ENCODE measurements around the gene ZNF384.
"Not testable (repeated sequence)": the region's sequence is repeated elsewhere in the genome, so short reads cannot be mapped to it uniquely, and the experiment has no call there.

Gene ZNF384

DNA sequence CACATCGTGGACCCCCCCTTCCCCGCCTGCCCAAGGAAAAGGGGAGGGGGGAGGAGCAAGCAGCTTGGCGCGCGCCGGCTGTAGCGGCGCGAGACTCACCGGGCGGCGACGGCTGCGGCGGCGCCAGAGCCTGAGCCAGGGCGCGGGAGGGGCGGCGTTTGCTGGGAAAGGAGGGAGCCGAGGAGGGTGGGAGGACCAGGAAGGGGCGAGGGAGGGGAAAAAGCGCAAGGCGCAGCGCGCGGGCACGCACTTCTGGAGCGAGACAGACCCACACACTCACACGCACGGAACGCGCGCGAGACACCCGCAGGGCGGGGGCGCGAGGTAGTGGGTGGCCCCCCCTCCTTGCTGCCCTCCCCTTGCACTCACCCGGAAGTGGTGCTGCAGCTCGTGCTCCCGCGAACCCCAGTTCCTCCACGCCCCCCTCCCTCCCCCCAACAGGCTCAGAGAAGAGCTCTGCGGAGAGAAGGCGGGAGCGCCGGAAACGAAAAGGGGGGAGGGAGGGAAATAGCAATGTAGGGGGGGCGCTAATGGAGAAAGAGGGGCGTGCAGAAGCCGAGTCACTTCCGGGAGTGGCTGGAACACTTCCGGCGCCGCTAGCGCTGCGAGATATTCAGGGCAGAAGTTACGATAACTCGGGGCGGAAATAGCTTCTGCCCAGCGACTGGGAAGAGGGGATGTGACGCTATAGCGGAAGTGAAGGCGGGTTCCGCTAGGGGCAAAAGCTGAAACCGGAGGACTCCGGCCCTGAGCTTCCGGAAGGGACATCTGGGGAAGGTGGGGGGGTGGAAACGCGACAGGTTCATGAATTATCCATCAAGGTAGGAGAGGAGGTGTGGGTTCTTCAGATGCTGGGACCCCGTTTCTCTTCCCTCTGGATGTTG, at the start of gene ZNF384:
Gene ZNF384 (minus strand): TSS at position 377 of the 884 bp plus-strand sequence. CDS start 9,855 bp downstream, outside the sequence.
- DNase-seq (ENCODE audit: low read depth): peak; percentile 93

- no peak for DNase-seq (ENCODE audit: low read depth)
Observed at GRCh38 chr12:6736754-6737153, 47.6 kb upstream of the ZNF384 start.

DNA sequence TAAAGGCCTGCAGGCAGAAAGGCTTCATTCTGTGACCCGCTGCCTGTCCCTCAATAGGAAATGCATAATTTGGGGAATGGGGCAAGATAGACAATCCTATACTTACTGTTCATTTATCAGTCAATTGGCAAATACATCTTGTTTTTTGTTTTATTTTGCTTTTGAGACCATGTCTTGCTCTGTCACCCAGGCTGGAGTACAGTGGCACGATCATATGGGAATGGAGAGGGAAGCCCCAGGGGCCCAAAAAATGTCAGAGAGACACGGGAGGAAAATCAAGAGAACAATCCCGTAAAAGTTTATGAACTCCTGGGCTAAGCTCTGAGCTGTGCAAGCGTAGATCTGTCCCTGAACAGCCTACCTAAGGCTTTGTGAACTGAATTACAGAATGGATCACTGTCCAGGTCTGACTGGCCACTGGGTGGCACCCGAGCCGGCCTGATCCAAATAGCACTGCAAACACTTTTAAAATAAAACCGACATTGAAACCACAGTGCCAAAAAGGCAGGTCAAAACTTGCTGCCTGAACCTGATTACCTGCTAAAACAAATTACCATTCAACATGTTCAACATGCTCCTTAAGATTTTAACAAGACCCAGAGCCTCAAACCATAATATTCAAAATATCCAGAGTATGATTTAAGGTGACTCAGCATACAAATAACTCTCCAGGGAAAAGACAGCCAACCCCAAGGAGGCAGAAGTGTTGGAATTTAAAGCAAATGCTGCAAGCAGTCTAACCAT, 46.4 kb upstream of the ZNF384 start:
- DNase-seq (ENCODE audit: low read depth): no peak

- DNase-seq (ENCODE audit: low read depth): no peak
Observed at GRCh38 chr12:6734506-6735387, 45.6 kb upstream of the ZNF384 start.

GRCh38 chr12:6730169-6730568, 41.0 kb upstream of the ZNF384 start:
- no peak for DNase-seq (ENCODE audit: low read depth)

DNA sequence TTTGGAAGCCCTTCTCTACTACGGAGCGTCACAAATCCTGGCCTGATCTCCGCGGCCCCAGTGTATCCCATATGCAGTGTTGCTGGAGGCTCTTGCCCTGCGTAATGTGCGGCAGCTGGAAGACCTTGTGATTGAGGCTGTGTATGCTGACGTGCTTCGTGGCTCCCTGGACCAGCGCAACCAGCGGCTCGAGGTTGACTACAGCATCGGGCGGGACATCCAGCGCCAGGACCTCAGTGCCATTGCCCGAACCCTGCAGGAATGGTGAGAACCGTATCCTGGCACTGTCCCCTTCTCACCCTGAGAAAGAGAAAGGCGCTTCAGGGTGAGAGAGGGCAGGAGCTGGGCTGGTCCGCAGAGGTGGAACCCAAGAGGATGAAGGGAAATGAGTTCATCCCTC, 40.0 kb upstream of the ZNF384 start:
- no peak for DNase-seq (ENCODE audit: low read depth)

DNA sequence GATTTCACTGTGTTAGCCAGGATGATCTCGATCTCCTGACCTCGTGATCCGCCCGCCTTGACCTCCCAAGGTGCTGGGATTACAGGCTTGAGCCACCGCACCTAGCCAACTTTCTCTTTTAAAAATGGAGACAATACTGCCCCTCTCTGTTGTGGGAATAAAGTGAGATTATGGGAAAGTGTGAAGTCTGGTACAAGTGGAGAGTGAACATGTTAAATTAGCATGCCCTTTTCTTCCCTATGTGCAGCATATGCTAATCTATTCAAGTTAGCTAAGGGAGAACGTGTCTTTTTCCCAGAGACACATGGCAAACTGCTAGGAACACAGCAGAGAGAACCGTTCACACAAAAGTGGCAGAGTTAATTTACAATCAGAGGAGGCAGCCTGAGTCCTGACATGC, 36.2 kb upstream of the ZNF384 start:
- DNase-seq (ENCODE audit: low read depth): no peak

DNA sequence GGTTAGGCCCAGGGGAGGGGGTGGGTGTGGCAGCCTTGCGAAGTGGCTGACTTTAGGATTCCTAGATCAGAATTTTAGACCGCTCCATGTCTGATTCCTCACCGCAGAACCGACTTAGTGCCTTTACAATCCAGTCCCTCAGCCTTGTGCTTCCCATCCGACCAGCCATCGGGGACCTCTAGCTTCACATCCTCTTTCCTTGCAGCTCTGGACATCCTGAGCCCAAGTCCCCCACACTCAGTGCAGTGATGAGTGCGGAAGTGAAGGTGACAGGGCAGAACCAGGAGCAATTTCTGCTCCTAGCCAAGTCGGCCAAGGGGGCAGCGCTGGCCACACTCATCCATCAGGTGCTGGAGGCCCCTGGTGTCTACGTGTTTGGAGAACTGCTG, 35.2 kb upstream of the ZNF384 start:
- DNase-seq (ENCODE audit: low read depth): no peak

GRCh38 chr12:6723607-6724408, 34.6 kb upstream of the ZNF384 start, which contains the start of gene COPS7A:
TSS of gene COPS7A (plus strand) at chr12:6724046. CDS start at chr12:6724657, 611 bp downstream.
- peak; percentile 93 for DNase-seq (ENCODE audit: low read depth)

DNA sequence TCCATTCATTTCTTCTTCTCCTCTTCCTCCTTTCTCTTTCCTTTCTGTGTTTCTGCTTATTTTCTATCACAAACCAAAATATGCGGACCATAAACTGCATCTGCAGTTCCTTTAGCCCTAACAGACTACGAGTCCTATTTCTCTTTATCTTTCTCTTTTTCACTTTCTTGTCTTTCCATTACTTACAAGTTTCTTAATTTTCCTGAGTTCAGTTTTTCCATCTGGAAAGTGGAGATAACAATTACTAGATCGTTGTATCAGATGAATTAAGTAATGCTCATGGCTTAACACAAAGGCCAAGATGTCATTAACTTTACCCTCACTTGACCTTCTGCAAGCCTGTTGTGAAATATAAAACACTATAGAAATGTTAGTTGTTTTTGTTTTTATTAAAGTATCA, 33.7 kb upstream of the ZNF384 start:
- no peak for DNase-seq (ENCODE audit: low read depth)

- no peak for DNase-seq (ENCODE audit: low read depth)
Observed at GRCh38 chr12:6716874-6717437, 27.8 kb upstream of the ZNF384 start.

DNA sequence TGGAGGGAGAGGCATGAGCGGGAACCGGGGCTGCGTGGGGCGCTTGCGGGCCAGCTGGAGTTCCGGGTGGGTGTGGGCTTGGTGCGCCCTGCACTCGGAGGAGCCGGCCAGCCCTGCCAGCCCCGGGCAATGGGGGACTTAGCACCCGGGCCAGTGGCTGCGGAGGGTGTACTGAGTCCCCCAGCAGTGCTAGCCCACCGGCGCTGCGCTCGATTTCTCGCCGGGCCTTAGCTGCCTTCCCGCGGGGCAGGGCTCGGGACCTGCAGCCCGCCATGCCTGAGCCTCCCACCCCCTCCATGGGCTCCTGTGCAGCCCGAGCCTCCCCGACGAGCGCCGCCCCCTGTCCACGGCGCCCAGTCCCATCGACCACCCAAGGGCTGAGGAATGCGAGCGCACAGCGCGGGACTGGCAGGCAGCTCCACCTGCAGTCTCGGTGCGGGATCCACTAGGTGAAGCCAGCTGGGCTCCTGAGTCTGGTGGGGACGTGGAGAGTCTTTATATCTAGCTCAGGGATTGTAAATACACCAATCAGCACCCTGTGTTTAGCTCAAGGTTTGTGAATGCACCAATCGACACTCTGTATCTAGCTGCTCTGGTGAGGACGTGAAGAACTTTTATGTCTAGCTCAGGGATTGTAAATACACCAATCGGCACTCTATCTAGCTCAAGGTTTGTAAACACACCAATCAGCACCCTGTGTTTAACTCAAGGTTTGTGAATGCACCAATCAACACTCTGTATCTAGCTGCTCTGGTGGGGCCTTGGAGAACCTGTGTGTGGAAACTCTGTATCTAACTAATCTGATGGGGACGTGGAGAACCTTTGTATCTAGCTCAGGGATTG, 27.1 kb upstream of the ZNF384 start:
- not testable (repeated sequence) for DNase-seq (ENCODE audit: low read depth)

DNA sequence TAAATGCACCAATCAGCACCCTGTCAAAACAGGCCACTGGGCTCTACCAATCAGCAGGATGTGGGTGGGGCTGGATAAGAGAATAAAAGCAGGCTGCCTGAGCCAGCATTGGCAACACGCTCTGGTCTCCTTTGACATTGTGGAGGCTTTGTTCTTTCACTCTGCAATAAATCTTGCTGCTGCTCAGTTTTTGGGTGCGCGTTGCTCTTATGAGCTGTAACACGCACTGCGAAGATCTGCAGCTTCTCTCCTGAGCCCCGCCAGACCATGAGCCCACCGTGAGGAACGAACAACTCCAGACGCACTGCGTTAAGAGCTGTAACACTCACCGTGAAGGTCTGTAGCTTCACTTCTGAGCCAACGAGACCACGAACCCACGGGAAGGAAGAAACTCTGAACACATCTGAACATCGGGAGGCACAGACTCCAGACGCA, 19.8 kb upstream of the ZNF384 start:
- no peak for DNase-seq (ENCODE audit: low read depth)

DNA sequence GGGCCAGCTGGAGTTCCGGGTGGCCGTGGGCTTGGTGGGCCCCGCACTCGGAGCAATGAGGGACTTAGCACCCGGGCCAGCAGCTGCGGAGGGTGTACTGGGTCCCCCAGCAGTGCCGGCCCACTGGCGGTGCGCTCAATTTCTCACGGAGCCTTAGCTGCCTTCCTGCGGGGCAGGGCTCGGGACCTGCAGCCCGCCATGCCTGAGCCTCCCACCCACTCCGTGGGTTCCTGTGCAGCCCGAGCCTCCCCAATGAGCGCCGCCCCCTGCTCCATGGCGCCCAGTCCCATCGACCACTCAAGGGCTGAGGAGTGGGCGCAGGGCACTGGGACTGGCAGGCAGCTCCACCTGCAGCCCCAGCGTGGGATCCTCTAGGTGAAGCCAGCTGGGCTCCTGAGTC, 19.2 kb upstream of the ZNF384 start:
- DNase-seq (ENCODE audit: low read depth): not testable (repeated sequence)

DNA sequence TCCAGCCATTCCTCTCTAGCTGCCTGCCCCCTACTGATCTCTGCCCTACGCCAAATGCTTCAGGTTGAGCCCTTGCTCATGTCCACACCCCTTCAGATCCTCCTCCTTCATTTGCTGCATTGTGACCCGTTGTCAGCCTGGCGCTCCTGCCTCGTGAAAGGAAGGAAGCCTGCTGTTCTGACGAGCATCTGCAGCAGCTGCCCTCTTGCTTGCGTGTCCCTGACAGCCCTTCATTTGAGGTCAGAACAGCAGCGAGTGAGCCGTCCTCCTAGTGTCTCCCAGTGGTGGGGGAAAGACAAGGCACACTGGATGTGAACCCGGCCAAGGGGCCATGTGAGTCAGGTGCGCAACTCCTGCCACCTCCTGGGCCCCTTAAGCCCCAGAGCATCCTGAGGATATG, 14.5 kb upstream of the ZNF384 start:
- no peak for DNase-seq (ENCODE audit: low read depth)

DNA sequence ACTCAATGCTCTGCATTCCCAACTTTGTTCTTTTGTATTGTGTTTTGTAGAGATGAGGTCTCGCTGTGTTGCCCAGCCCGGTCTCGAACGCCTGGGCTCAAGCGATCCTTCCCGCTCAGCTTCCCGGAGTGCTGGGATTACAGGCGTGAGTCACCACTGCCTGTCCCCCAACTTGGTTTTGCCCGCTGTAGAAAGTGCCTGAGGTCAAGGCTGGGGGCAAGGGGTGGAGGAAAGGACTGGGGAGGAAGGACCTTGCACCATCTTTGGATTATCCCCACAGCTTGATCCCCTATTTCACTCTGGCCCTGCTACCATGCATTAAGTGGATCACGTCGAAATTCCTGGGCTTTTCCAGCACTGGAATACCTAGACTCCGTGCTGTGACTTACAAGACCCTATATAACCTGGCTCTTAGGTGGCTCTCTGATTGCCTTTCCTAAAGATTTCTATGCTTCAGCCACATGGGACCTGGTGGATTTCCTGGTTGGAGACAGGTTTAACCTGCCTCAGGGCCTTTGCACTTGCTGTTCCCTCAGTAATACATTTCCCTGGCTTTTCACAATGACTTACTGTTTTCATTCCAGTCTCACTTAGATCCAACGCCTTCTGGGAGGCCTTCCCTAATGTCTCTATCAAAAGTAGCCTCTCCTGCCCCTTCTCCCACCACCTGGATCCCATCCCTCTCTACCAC, 12.0 kb upstream of the ZNF384 start:
- no peak for DNase-seq (ENCODE audit: low read depth)

GRCh38 chr12:6700646-6701051, 11.5 kb upstream of the ZNF384 start, which contains the start of gene PIANP:
TSS of gene PIANP (minus strand) at chr12:6700815. CDS start at chr12:6698061, 2,754 bp downstream.
- DNase-seq (ENCODE audit: low read depth): no peak

- DNase-seq (ENCODE audit: low read depth): no peak
Observed at GRCh38 chr12:6699989-6700645, 10.9 kb upstream of the ZNF384 start.

Data from non-pigmented ciliary epithelial cell (primary cell).